Stimulated activated CD4-positive, alpha-beta T cell treated with anti-CD3 and anti-CD28 coated beads, Interleukin-12 subunit alpha, Interleukin-12 subunit beta, amount 100 ng/mL, for 48 hours (primary cell): ENCODE data around the gene PUSL1.

Experiments
- DNase-seq, 3 donors: peaks; one replicate each; pipeline ENCODE4 v3.0.0-alpha.2; 2020; ENCODE audit warnings: low read depth in 2 of 3, low spot score in 1 of 3

The PUSL1 gene

DNA sequence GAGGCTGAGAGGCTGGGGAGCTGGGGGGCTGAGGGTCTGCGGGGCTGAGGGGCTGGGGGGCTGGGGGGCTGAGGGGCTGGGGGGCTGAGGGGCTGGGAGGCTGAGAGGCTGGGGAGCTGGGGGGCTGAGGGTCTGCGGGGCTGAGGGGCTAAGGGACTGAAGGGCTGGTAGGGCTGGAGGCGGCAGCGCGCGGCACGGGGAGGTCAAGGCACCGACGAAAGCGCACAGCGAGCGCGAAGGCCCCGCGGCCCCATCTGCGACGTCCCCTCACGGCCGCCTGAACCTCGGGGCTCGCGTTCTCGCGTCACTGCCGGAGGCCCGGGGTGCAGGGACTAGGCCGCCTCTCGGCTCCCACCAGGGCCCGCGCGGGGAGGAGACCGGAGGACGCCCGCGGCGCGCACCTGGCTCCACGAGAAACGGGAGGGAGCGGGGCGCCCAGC lies 15.7 kb downstream of the PUSL1 start:
- DNase-seq: no peak

DNA sequence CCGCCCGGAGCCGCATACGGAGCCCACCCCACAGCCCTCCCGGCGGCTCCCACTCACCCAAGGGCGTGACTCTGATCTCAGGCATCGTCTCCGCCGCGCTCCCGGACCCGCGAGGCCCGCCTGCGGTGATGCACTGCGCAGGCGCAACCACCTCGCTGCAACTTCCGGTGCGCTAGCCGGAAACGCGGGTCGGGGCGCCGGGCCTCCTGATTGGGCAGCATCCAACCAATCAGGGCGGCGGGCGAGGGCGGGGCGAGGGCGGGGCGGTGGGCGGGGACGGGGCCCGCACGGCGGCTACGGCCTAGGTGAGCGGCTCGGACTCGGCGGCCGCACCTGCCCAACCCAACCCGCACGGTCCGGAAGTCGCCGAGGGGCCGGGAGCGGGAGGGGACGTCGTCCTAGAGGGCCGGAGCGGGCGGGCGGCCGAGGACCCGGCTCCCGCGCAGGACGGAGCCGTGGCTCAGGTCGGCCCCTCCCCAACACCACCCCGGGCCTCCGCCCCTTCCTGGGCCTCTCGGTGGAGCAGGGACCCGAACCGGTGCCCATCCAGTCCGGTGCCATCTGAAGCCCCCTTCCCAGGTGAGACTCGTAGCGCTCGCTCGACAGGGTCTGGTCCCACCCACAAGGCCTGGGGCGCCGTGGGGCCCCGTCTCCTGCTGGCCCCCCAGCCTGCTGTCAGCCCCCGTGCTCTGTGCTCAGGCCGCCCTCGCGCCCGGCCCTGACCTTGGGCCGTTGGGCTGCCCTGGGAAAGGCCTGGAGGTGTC lies 16.3 kb downstream of the PUSL1 start, which contains the start of the genes CPTP and INTS11:
TSS of gene CPTP (plus strand) at position 279 of the 764 bp plus-strand sequence. CDS start 2,109 bp downstream, outside the sequence.
TSS of gene INTS11 (minus strand) at position 137 of the 764 bp plus-strand sequence. CDS start at position 85, 52 bp downstream.
- DNase-seq: peak; percentile 90 to 94 (median 93)

GRCh38 chr1:1325288-1326074 lies 17.1 kb downstream of the PUSL1 start:
- DNase-seq: no peak

- DNase-seq: no peak
Observed at GRCh38 chr1:1326075-1326605, 17.7 kb downstream of the PUSL1 start.

DNA sequence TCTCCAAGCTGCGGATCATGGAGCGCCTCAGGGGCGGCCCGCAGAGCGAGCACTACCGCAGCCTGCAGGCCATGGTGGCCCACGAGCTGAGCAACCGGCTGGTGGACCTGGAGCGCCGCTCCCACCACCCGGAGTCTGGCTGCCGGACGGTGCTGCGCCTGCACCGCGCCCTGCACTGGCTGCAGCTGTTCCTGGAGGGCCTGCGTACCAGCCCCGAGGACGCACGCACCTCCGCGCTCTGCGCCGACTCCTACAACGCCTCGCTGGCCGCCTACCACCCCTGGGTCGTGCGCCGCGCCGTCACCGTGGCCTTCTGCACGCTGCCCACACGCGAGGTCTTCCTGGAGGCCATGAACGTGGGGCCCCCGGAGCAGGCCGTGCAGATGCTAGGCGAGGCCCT lies 18.9 kb downstream of the PUSL1 start:
- no peak for DNase-seq

DNA sequence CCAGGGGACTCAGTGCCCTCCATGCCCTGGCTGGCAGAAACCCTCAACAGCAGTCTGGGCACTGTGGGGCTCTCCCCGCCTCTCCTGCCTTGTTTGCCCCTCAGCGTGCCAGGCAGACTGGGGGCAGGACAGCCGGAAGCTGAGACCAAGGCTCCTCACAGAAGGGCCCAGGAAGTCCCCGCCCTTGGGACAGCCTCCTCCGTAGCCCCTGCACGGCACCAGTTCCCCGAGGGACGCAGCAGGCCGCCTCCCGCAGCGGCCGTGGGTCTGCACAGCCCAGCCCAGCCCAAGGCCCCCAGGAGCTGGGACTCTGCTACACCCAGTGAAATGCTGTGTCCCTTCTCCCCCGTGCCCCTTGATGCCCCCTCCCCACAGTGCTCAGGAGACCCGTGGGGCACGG lies 19.9 kb downstream of the PUSL1 start:
- no peak for DNase-seq

- DNase-seq: no peak
Observed at GRCh38 chr1:1329304-1330210, 21.2 kb downstream of the PUSL1 start.

GRCh38 chr1:1330366-1331067 lies 22.1 kb downstream of the PUSL1 start:
- no peak for DNase-seq

GRCh38 chr1:1331068-1331965 lies 22.9 kb downstream of the PUSL1 start, which contains the start of gene TAS1R3:
Gene TAS1R3 (plus strand): TSS chr1:1331280. CDS start chr1:1331346, 66 bp downstream.
- no peak for DNase-seq

DNA sequence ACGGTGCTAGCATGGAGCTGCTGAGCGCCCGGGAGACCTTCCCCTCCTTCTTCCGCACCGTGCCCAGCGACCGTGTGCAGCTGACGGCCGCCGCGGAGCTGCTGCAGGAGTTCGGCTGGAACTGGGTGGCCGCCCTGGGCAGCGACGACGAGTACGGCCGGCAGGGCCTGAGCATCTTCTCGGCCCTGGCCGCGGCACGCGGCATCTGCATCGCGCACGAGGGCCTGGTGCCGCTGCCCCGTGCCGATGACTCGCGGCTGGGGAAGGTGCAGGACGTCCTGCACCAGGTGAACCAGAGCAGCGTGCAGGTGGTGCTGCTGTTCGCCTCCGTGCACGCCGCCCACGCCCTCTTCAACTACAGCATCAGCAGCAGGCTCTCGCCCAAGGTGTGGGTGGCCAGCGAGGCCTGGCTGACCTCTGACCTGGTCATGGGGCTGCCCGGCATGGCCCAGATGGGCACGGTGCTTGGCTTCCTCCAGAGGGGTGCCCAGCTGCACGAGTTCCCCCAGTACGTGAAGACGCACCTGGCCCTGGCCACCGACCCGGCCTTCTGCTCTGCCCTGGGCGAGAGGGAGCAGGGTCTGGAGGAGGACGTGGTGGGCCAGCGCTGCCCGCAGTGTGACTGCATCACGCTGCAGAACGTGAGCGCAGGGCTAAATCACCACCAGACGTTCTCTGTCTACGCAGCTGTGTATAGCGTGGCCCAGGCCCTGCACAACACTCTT lies 23.8 kb downstream of the PUSL1 start:
- DNase-seq: no peak

- no peak for DNase-seq
Observed at GRCh38 chr1:1332774-1333480, 24.5 kb downstream of the PUSL1 start.

DNA sequence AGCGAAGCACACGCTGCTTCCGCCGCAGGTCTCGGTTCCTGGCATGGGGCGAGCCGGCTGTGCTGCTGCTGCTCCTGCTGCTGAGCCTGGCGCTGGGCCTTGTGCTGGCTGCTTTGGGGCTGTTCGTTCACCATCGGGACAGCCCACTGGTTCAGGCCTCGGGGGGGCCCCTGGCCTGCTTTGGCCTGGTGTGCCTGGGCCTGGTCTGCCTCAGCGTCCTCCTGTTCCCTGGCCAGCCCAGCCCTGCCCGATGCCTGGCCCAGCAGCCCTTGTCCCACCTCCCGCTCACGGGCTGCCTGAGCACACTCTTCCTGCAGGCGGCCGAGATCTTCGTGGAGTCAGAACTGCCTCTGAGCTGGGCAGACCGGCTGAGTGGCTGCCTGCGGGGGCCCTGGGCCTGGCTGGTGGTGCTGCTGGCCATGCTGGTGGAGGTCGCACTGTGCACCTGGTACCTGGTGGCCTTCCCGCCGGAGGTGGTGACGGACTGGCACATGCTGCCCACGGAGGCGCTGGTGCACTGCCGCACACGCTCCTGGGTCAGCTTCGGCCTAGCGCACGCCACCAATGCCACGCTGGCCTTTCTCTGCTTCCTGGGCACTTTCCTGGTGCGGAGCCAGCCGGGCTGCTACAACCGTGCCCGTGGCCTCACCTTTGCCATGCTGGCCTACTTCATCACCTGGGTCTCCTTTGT lies 25.3 kb downstream of the PUSL1 start:
- DNase-seq: no peak

- DNase-seq: no peak
Observed at GRCh38 chr1:1334835-1335234, 26.4 kb downstream of the PUSL1 start.

- DNase-seq: no peak
Observed at GRCh38 chr1:1335283-1335682, 26.9 kb downstream of the PUSL1 start.

- DNase-seq: no peak
Observed at GRCh38 chr1:1335792-1336248, 27.4 kb downstream of the PUSL1 start.

GRCh38 chr1:1336446-1336845 lies 28.0 kb downstream of the PUSL1 start:
- no peak for DNase-seq
